Neuronal stem cell (in vitro differentiated cells): ENCODE results near the gene ZBTB5.
A peak's percentile ranks its signal among the peaks of the same experiment; 100 is the strongest.

Experiments used
- DNase-seq: peaks from one replicate; pipeline ENCODE4 v3.0.0-alpha.2; 2013; ENCODE audit warnings: low spot score
- H2AFZ ChIP-seq: one replicate; pipeline ENCODE4 v1.6.1; 2013; ENCODE audit warnings: mild to moderate bottlenecking, low read length, inconsistent platforms
- H2AK5ac ChIP-seq: 2 replicates; pipeline ENCODE4 v1.6.1; 2013; ENCODE audit warnings: low read depth, mild to moderate bottlenecking, inconsistent platforms, low read length, moderate library complexity, mixed read lengths
- H2BK120ac ChIP-seq: 2 replicates; pipeline ENCODE4 v1.6.1; 2013; ENCODE audit warnings: low read depth, mild to moderate bottlenecking, inconsistent platforms, low read length, moderate library complexity, mixed read lengths
- H2BK12ac ChIP-seq: one replicate; pipeline ENCODE4 v1.6.1; 2013; ENCODE audit warnings: low read length, inconsistent platforms
- H2BK15ac ChIP-seq: 2 replicates; pipeline ENCODE4 v1.6.1; 2013; ENCODE audit warnings: mild to moderate bottlenecking, low read length, inconsistent platforms, mixed read lengths
- H2BK5ac ChIP-seq: one replicate; pipeline ENCODE4 v1.6.1; 2013; ENCODE audit warnings: inconsistent platforms, mild to moderate bottlenecking, low read length, moderate library complexity
- H3K14ac ChIP-seq: one replicate; pipeline ENCODE4 v1.6.1; 2013; ENCODE audit warnings: low read length, inconsistent platforms
- H3K18ac ChIP-seq: 2 replicates; pipeline ENCODE4 v1.6.1; 2013; ENCODE audit warnings: low read length, inconsistent platforms
- H3K23ac ChIP-seq: 2 replicates; pipeline ENCODE4 v1.6.1; 2013; ENCODE audit warnings: low read depth, mild to moderate bottlenecking, mixed read lengths, low read length, inconsistent platforms; ENCODE audit not compliant: poor library complexity
- H3K27ac ChIP-seq: replicated peaks from 3 replicates; pipeline ENCODE4 v1.5.1; 2013; ENCODE audit warnings: low read length, inconsistent platforms
- H3K27me3 ChIP-seq, 3 experiments: 2 replicates each; pipeline ENCODE4 v1.6.1; 2013; ENCODE audit warnings: low read length in 3 of 3, mild to moderate bottlenecking in 2 of 3, inconsistent platforms in 1 of 3, low read depth in 1 of 3, mixed read lengths in 1 of 3, moderate library complexity in 1 of 3; ENCODE audit not compliant: control insufficient read depth in 3 of 3, insufficient read depth in 3 of 3
- H3K36me3 ChIP-seq, 2 donors: replicated peaks in 1 of 2; 2 replicates each; pipeline ENCODE4 v1.6.1; 2013; ENCODE audit warnings: low read length in 2 of 2; ENCODE audit not compliant: control insufficient read depth in 2 of 2, insufficient read depth in 2 of 2
- H3K4ac ChIP-seq: 2 replicates; pipeline ENCODE4 v1.6.1; 2013; ENCODE audit warnings: inconsistent platforms, mild to moderate bottlenecking, low read length, moderate library complexity
- H3K4me1 ChIP-seq, 2 donors: 1 replicate in 1 of 2; 2 replicates in 1 of 2; pipeline ENCODE4 v1.6.1; 2013; ENCODE audit warnings: low read length in 2 of 2, low read depth in 1 of 2; ENCODE audit not compliant: control insufficient read depth in 2 of 2, insufficient read depth in 1 of 2
- H3K4me2 ChIP-seq: one replicate; pipeline ENCODE4 v1.6.1; 2013; ENCODE audit warnings: mild to moderate bottlenecking, low read length, inconsistent platforms; ENCODE audit not compliant: insufficient read depth, poor library complexity, severe bottlenecking
- H3K4me3 ChIP-seq, 2 donors: 2 replicates each; pipeline ENCODE4 v1.5.1; 2013; ENCODE audit warnings: low read length in 2 of 2, mild to moderate bottlenecking in 2 of 2, inconsistent platforms in 1 of 2, moderate library complexity in 1 of 2
- H3K79me1 ChIP-seq: one replicate; pipeline ENCODE4 v1.6.1; 2013; ENCODE audit warnings: low read depth, mild to moderate bottlenecking, inconsistent platforms, low read length, moderate library complexity
- H3K9ac ChIP-seq: one replicate; pipeline ENCODE4 v1.6.1; 2013; ENCODE audit warnings: mild to moderate bottlenecking, low read depth, low read length, inconsistent platforms; ENCODE audit not compliant: poor library complexity
- H3K9me3 ChIP-seq, 2 donors: replicated peaks in 1 of 2; 2 replicates each; pipeline versions ENCODE3 to v1.6.1; 2013; ENCODE audit warnings: low read length in 2 of 2, mild to moderate bottlenecking in 2 of 2, inconsistent platforms in 1 of 2, low read depth in 1 of 2, mixed read lengths in 1 of 2, moderate library complexity in 1 of 2; ENCODE audit not compliant: control insufficient read depth in 2 of 2, insufficient read depth in 1 of 2
- H4K8ac ChIP-seq: one replicate; pipeline ENCODE4 v1.6.1; 2013; ENCODE audit warnings: low read depth, mild to moderate bottlenecking, inconsistent platforms, low read length, moderate library complexity
- H4K91ac ChIP-seq: one replicate; pipeline ENCODE4 v1.6.1; 2013; ENCODE audit warnings: low read length, low read depth, mild to moderate bottlenecking, inconsistent platforms; ENCODE audit not compliant: poor library complexity
- whole genome bisulfite sequencing, 2 donors: extraction: QIAGEN DNeasy Blood & Tissue Kit; methylation state at CpG; one replicate each; pipeline ENCODE4 v1.1.7; 2013; ENCODE audit warnings: missing lambda C conversion rate in 2 of 2, mixed read lengths in 1 of 2; ENCODE audit not compliant: insufficient read length in 2 of 2, insufficient replicate concordance in 1 of 2; ENCODE audit errors: extremely low coverage in 2 of 2; 5-methylcytosine and 5-hydroxymethylcytosine counted together

The ZBTB5 gene

DNA sequence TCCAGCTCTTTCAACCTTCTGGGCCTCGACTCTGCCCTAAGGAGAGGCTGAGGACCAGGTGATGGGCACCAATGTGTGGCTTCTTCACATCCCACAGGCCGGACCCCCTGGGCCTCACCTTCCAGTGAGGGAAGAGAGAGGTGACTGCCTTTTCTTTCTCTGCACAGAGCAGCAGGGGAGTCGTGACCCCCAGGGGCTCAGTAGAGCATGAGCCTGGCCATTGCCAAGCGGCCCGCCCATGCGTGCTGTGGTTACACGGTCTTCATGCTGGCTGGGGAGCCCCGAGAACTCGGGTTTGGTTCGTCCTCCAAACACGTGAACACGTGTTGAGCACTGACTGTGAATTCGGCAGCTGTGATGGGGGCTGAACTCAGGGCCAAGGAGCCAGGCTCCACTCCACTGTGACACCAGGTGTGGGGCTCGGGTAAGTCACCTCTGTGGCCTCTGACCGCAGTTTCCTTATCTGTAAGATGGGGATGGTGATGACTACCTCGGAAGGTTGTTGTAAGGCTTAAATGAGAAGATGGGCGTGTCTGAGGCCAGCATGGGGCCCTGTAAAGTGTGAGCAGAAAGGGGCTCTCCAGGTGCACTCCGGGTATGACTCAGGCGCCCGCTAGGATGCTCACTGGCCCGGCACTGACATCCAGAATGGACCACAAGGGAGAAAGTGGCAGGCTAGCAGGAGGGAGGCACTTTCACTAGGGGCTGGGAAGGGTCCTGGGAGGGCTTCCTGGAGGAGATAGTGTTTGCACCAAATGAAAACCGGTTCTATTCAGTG lies 56.1 kb downstream of the ZBTB5 start:
- Histone ChIP-seq H3K27me3 (no peaks in the 10 kb centered on the region), H4K8ac (no peak overlapping the region), H3K36me3 (no peaks in the 10 kb centered on the region), H3K79me1 (no peaks in the 10 kb centered on the region), H3K4me2 (no peak overlapping the region), H2BK15ac (peak overlapping the region; percentile 46), H3K4ac (no peak overlapping the region), H2BK120ac (no peak overlapping the region), H2BK5ac (no peak overlapping the region), H3K4me3 (no peak overlapping the region), H3K9ac (no peak overlapping the region), H2BK12ac (peak overlapping the region; percentile 82), H4K91ac (no peak overlapping the region), H3K23ac (no peak overlapping the region), H3K4me1 (peaks cover 0 to 24% of the 10 kb centered on the region in 2 donors), H3K27ac (no peak overlapping the region), H2AK5ac (peak overlapping the region; percentile 93), H2AFZ (no peak overlapping the region), H3K14ac (no peak overlapping the region), H3K9me3 (peaks cover 0 to 4% of the 10 kb centered on the region in 2 donors), H3K18ac (peak overlapping the region; percentile 19)
- no peak for DNase-seq
- WGBS, 2 donors = no CpG with 5 or more reads among the region's 22 CpGs

DNA sequence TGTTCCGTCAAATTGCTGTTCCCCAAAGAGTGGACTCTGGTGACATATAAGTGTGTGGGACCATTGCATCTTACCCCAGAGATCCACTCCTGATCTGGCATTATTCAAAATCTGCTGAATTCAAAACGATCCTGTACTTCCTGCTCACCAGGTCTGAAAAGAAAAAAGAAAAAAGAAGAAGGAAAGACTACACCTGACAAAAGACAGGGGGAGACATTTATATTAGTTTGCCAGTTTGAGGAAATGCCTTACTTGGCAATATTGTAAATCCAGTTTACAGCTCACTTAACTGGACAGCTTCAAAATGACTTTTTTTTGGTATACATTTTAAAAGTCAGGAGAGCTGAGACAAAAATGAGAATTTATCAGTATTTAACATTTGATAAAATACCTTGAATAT lies 57.8 kb downstream of the ZBTB5 start:
- H3K36me3 ChIP-seq = no peaks in the 10 kb centered on the region
- H3K9ac ChIP-seq = no peak overlapping the region
- no peak overlapping the region for H2AFZ ChIP-seq
- H2BK5ac ChIP-seq = no peak overlapping the region
- H3K4me2 ChIP-seq = no peak overlapping the region
- H3K4ac ChIP-seq = no peak overlapping the region
- H3K27me3 ChIP-seq = no peaks in the 10 kb centered on the region
- H3K23ac ChIP-seq = no peak overlapping the region
- DNase-seq = no peak
- no peak overlapping the region for H4K8ac ChIP-seq
- peaks cover 0 to 17% of the 10 kb centered on the region in 2 donors for H3K4me1 ChIP-seq
- H3K9me3 ChIP-seq = peaks cover 0 to 4% of the 10 kb centered on the region in 2 donors
- H4K91ac ChIP-seq = no peak overlapping the region
- WGBS, 2 donors = no CpG with 5 or more reads among the region's 2 CpGs
- no peak overlapping the region for H2AK5ac ChIP-seq
- H2BK120ac ChIP-seq = no peak overlapping the region
- H3K79me1 ChIP-seq = no peaks in the 10 kb centered on the region
- H3K4me3 ChIP-seq = no peak overlapping the region
- no peak overlapping the region for H3K18ac ChIP-seq
- no peak overlapping the region for H3K14ac ChIP-seq
- no peak overlapping the region for H2BK15ac ChIP-seq
- no peak overlapping the region for H3K27ac ChIP-seq
- H2BK12ac ChIP-seq = no peak overlapping the region

DNA sequence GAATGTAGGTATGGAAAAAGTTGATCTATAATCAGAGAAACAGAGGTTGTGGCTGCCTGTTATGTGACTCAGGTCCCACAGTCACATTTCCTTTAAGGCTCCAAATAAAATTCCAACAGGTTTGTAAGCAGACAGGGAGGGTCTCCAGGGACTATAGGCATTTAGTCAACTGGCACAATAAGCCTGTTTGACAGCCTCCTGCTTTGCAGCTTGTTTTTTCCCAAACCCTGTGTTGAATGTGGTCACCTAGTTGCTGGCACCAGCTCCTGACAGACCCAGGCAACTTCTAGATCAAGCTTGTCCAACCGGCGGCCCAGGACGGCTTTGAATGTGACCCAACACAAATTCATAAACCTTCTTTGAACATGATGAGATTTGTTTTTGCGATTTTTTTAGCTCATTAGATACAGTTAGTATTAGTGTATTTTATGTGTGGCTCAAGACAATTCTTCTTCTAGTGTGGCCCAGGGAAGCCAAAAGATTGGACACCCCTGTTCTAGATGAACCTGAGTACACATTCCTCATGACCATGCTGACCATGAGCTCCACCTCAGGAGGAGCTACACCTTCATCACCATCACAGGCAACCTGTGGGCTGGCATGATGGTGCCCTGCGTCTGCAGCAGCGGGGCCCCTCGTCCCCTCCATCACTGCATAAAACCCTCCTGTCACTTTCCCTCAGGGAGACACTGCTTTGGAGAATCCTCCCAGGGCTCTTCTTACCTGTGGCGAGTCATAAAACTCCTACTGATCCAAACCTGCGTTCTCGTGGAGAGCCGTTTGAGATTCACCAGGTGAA lies 58.4 kb downstream of the ZBTB5 start:
- no peak overlapping the region for H3K9ac ChIP-seq
- H3K14ac ChIP-seq = peak overlapping the region; percentile 90
- H3K27ac ChIP-seq = no peak overlapping the region
- no peaks in the 10 kb centered on the region for H3K79me1 ChIP-seq
- WGBS, 2 donors = no CpG with 5 or more reads among the region's 11 CpGs
- H3K4me3 ChIP-seq = no peak overlapping the region
- no peak overlapping the region for H4K8ac ChIP-seq
- H3K4ac ChIP-seq = no peak overlapping the region
- no peak overlapping the region for H2BK15ac ChIP-seq
- no peak overlapping the region for H2BK120ac ChIP-seq
- H4K91ac ChIP-seq = no peak overlapping the region
- peaks cover 0 to 12% of the 10 kb centered on the region in 2 donors for H3K4me1 ChIP-seq
- H3K23ac ChIP-seq = no peak overlapping the region
- H2BK12ac ChIP-seq = no peak overlapping the region
- H3K9me3 ChIP-seq = peaks cover 0 to 4% of the 10 kb centered on the region in 2 donors
- no peaks in the 10 kb centered on the region for H3K36me3 ChIP-seq
- H2AFZ ChIP-seq = no peak overlapping the region
- H3K4me2 ChIP-seq = no peak overlapping the region
- no peaks in the 10 kb centered on the region for H3K27me3 ChIP-seq
- DNase-seq = no peak
- peak overlapping the region; percentile 10 for H2BK5ac ChIP-seq
- no peak overlapping the region for H3K18ac ChIP-seq
- no peak overlapping the region for H2AK5ac ChIP-seq

DNA sequence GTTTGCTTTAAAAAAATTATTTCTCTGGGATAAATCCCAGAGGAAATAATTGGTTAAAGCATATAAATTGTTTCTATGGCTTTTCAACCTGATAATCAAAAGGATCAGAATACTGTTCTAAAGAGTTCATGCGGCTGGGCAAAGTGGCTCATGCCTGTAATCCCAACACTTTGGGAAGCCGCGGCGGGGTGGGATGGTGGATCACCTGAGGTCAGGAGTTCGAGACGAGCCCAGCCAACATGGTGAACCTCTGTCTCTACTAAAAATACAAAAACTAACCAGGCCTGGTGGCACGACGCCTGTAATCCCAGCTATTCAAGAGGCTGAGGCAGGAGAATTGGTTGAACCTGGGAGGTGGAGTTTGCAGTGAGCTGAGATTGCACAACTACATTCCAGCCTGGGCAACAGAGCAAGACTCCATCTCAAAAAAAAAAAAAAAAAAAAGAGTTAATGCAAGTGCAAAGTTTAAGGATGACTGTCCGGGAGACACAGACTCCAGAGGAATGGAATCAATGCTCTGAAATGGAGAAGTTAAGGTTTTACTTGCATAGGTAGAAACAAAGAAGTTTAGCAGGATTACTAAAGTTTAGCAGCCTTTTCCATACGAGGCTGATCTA lies 59.4 kb downstream of the ZBTB5 start:
- no peak for DNase-seq
- H3K9me3 ChIP-seq = peaks cover 0 to 4% of the 10 kb centered on the region in 2 donors
- H3K23ac ChIP-seq = no peak overlapping the region
- H2BK5ac ChIP-seq = no peak overlapping the region
- H3K18ac ChIP-seq = no peak overlapping the region
- H3K4me1 ChIP-seq = peaks cover 0 to 6% of the 10 kb centered on the region in 2 donors
- no peaks in the 10 kb centered on the region for H3K79me1 ChIP-seq
- H3K27ac ChIP-seq = no peak overlapping the region
- no peak overlapping the region for H2AFZ ChIP-seq
- H3K4me3 ChIP-seq = no peak overlapping the region
- no peak overlapping the region for H2BK120ac ChIP-seq
- H2AK5ac ChIP-seq = no peak overlapping the region
- no peak overlapping the region for H3K4me2 ChIP-seq
- H4K91ac ChIP-seq = no peak overlapping the region
- WGBS, 2 donors = no CpG with 5 or more reads among the region's 10 CpGs
- H4K8ac ChIP-seq = no peak overlapping the region
- H2BK15ac ChIP-seq = no peak overlapping the region
- no peaks in the 10 kb centered on the region for H3K36me3 ChIP-seq
- no peak overlapping the region for H3K14ac ChIP-seq
- H3K27me3 ChIP-seq = no peaks in the 10 kb centered on the region
- no peak overlapping the region for H2BK12ac ChIP-seq
- H3K4ac ChIP-seq = no peak overlapping the region
- H3K9ac ChIP-seq = no peak overlapping the region
